PFSK-1 (cell line): ENCODE results near the gene S100A16.

Experiments used
- FOXP2 ChIP-seq: optimal IDR thresholded peaks from 2 replicates; pipeline ENCODE3; 2011; ENCODE audit warnings: borderline replicate concordance, control low read depth, inconsistent platforms; ENCODE audit not compliant: insufficient read depth; ENCODE audit errors: extremely low read length, extremely low read depth
- POLR2AphosphoS5 ChIP-seq: IDR thresholded peaks from 2 replicates; pipeline ENCODE4 v1.6.1; 2012; ENCODE audit warnings: low read depth, mild to moderate bottlenecking, control low read depth, low read length, moderate library complexity
- REST ChIP-seq, 2 experiments: IDR thresholded peaks; 2 replicates each; pipeline versions ENCODE4 v1.6.1 to v1.8.0; 2011 to 2012; ENCODE audit warnings: low read depth in 2 of 2, low read length in 2 of 2, control low read depth in 1 of 2, inconsistent platforms in 1 of 2, mild to moderate bottlenecking in 1 of 2, moderate library complexity in 1 of 2; ENCODE audit not compliant: insufficient read depth in 1 of 2
- SIN3A ChIP-seq: IDR thresholded peaks from 2 replicates; pipeline ENCODE4 v1.6.1; 2012; ENCODE audit warnings: mild to moderate bottlenecking, low read length, moderate library complexity, borderline replicate concordance; ENCODE audit not compliant: insufficient read depth
- TAF1 ChIP-seq: IDR thresholded peaks from 2 replicates; pipeline ENCODE4 v1.6.1; 2012; ENCODE audit warnings: low read length, control low read depth, borderline replicate concordance; ENCODE audit not compliant: insufficient read depth

The S100A16 gene

GRCh38 chr1:153648000-153648643 is 35.2 kb upstream of the S100A16 start:
- TF ChIP-seq FOXP2 (no peak), SIN3A (no peak), TAF1 (no peak), REST (IDR thresholded peaks at IDR 0.05; ENCODE audit: insufficient read depth in 1 of 2, low read depth in 2 of 2, low read length in 2 of 2) (no peak), POLR2AphosphoS5 (no peak)

- TF ChIP-seq REST (IDR thresholded peaks at IDR 0.05; ENCODE audit: insufficient read depth in 1 of 2, low read depth in 2 of 2, low read length in 2 of 2) (no peak), POLR2AphosphoS5 (peak; percentile 56; the same call in 1 of the 2 replicates)
These were observed 34.4 kb upstream of the S100A16 start for GRCh38 chr1:153647346-153647714.

- TF ChIP-seq POLR2AphosphoS5 (no peak; the same call in none of the 2 replicates), TAF1 (no peak), FOXP2 (no peak), REST (IDR thresholded peaks at IDR 0.05; ENCODE audit: insufficient read depth in 1 of 2, low read depth in 2 of 2, low read length in 2 of 2) (no peak), SIN3A (no peak)
These were observed 33.9 kb upstream of the S100A16 start for GRCh38 chr1:153646672-153647345.

- no peak for TF ChIP-seq FOXP2
- no peak for TF ChIP-seq REST (IDR thresholded peaks at IDR 0.05; ENCODE audit: insufficient read depth in 1 of 2, low read depth in 2 of 2, low read length in 2 of 2)
- no peak for TF ChIP-seq SIN3A
- TF ChIP-seq TAF1: no peak
- no peak for TF ChIP-seq POLR2AphosphoS5
These were observed 30.9 kb upstream of the S100A16 start for GRCh38 chr1:153643816-153644215.

- TF ChIP-seq FOXP2: no peak
- TF ChIP-seq REST (IDR thresholded peaks at IDR 0.05; ENCODE audit: insufficient read depth in 1 of 2, low read depth in 2 of 2, low read length in 2 of 2): no peak
- no peak for TF ChIP-seq SIN3A
These were observed 30.2 kb upstream of the S100A16 start for GRCh38 chr1:153643100-153643499.
